CD4-positive, alpha-beta T cell treated with Interleukin-2 at 100 ng/mL for 4 hours (primary cell): ENCODE results near the gene TCN2.
"Not testable (repeated sequence)": the region's sequence is repeated elsewhere in the genome, so short reads cannot be mapped to it uniquely, and the experiment has no call there.

Experiments used
- DNase-seq: peaks from one replicate; pipeline ENCODE4 v3.0.0-alpha.2; 2020; ENCODE audit warnings: low spot score

The TCN2 gene

GRCh38 chr22:30578481-30578880 lies 28.5 kb upstream of the TCN2 start:
- DNase-seq: no peak

GRCh38 chr22:30580896-30581295 lies 26.1 kb upstream of the TCN2 start:
- DNase-seq: no peak

GRCh38 chr22:30582051-30582450 lies 24.9 kb upstream of the TCN2 start:
- no peak for DNase-seq

- no peak for DNase-seq
Observed at GRCh38 chr22:30582788-30583545, 24.0 kb upstream of the TCN2 start.

GRCh38 chr22:30584441-30584840 lies 22.5 kb upstream of the TCN2 start:
- no peak for DNase-seq

- DNase-seq: no peak
Observed at GRCh38 chr22:30586414-30586813, 20.6 kb upstream of the TCN2 start.

GRCh38 chr22:30591191-30591587 lies 15.8 kb upstream of the TCN2 start:
- DNase-seq: no peak

- peak; percentile 98 for DNase-seq
Observed at GRCh38 chr22:30591588-30592359, 15.2 kb upstream of the TCN2 start, which contains the start of gene PES1. TSS of gene PES1 (minus strand) at chr22:30591910. CDS start at chr22:30591833, 77 bp downstream.

GRCh38 chr22:30592360-30592713 lies 14.6 kb upstream of the TCN2 start:
- not testable (repeated sequence) for DNase-seq

GRCh38 chr22:30596199-30596598 lies 10.8 kb upstream of the TCN2 start:
- DNase-seq: no peak

GRCh38 chr22:30596886-30597285 lies 10.1 kb upstream of the TCN2 start:
- DNase-seq: no peak

- no peak for DNase-seq
Observed at GRCh38 chr22:30598986-30599385, 8.0 kb upstream of the TCN2 start.

- no peak for DNase-seq
Observed at GRCh38 chr22:30600921-30601320, 6.1 kb upstream of the TCN2 start.

- DNase-seq: no peak
Observed at GRCh38 chr22:30601464-30601863, 5.5 kb upstream of the TCN2 start.

GRCh38 chr22:30602049-30602448 lies 4.9 kb upstream of the TCN2 start:
- DNase-seq: peak; percentile 20

- DNase-seq: no peak
Observed at GRCh38 chr22:30603801-30604200, 3.2 kb upstream of the TCN2 start.

- DNase-seq: no peak
Observed at GRCh38 chr22:30604723-30605122, 2.3 kb upstream of the TCN2 start.

GRCh38 chr22:30605449-30606110 lies 1.4 kb upstream of the TCN2 start:
- peak; percentile 44 for DNase-seq

- DNase-seq: no peak
Observed at GRCh38 chr22:30607300-30607930, 441 bp downstream of the TCN2 start.

GRCh38 chr22:30607939-30608338 lies 965 bp downstream of the TCN2 start:
- no peak for DNase-seq

GRCh38 chr22:30609260-30610185 lies 2.5 kb downstream of the TCN2 start:
- peak; percentile 9 for DNase-seq
